HG03135 (cell line): ENCODE data around the gene CMTM1.
A peak's percentile ranks its signal among the peaks of the same experiment; 100 is the strongest.

Experiments used
- ATAC-seq: cut with Tn5 transposase; IDR thresholded peaks from one replicate; pipeline ENCODE4 v1.9.1; 2021; ENCODE audit warnings: mild to moderate bottlenecking, moderate library complexity; ENCODE audit not compliant: unreplicated experiment

Gene CMTM1

DNA sequence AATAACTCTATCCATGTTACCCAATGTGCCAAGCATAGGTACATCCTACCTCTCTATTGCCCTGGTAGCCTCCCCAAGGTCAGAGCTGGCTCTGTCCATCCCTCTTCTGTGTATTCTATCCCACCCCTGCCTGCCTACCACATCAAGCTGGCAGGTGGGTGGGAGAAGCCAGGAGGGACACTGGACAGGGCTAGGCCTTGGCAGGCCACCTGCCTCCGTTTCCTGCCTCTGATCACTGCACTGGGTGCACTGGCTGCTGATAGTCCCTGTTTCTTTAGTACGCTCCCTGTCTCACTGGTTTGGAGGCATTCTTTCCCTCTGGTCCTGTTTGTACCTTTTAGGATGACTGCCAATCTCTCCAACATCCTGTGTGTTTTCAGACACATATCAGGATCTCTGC lies 29.0 kb upstream of the CMTM1 start:
- no peak for ATAC-seq

- ATAC-seq = no peak
These were observed 27.3 kb upstream of the CMTM1 start for GRCh38 chr16:66538910-66539309.

DNA sequence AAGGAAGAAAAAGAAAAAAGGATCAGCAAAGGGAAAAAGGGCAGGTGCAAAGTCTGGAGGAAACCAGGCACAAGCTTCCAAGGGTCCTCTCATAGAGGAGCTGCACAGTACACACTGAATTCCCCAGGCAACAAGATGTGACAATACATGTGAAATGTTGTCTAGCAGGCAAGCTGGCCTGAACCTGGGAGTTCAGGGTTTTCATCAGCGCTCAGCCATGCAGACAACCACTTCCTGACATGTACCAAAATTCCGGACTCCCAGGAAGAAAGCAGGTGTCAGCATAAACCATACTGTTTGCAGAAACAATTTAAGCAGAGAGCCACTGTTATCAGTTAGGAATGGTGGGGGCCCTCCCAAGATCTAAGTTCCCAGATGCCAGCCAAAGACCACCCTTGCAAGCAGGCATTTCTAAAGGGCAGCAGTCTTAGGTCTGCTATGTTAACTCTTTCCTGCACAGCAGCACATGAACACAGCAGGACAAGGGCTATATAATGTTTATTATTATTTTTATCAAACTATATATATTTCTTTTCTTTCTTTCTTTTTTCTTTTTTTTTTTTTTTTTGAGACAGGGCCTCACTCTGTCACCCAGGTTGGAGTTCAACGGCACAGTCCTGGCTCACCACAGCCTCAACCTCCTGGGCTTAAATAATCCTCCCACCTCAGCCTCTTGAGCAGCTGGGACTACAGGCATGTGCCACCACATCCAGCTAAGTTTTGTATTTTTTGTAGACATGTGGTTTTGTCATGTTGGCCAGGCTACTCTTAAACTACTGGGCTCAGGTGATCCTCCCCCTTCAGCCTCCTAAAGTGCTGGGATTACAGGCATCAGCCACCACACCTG lies 26.4 kb upstream of the CMTM1 start:
- peak; percentile 70 for ATAC-seq

- ATAC-seq = no peak
These were observed 24.6 kb upstream of the CMTM1 start for GRCh38 chr16:66541388-66542355.

DNA sequence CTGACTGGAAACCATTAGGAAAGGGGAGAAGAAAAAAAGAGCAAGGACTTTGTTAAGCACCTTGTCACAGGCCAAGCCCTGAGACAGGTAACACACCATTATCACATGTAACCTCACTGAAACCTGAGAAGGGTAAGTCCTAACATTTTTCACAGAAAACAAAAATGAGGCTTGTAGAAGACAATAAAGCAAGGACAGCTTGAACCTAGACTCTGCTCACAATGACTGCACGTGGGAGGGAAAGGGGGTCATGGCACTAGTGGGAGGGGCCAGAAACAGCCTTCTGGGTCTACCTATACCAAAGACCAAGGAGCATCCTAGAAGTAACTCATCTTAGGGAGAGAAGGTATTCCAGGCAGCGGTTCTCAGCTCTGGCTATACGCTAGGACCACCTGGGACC lies 23.8 kb upstream of the CMTM1 start:
- ATAC-seq = no peak

GRCh38 chr16:66543541-66543940 lies 22.7 kb upstream of the CMTM1 start:
- no peak for ATAC-seq

DNA sequence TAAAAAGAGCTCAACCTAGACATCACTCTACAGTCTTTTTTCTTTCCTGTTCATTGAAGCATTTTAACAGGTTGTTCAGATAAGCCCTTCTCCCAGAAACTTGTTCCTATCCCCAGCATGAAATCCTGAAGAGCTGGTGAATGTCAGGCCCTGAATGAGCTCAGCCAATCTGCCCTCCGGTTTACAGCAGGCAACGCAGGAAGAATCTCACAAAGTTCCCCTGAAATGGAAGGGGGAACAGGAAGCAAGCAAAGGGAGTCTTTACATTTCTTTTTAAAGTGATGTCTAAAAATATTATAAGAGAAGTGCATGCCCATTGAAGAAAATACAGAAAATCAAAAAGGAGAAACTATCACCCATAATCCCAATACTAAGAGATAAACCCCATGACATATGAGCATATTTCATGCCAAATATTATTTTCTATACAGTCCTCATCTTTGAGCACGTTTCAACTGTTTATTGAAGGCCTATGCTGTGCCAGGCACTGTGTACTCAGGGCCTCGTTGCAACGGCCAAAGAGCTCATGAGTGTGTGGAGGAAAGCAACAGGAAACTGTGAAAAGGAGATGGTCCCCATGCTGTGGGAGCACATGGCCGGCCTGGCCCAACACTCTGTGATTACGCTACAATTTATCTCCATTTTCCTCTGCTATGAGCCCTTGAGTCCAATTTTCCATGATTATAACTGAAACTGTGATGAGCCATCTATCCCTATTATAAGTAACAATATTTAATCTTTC lies 22.1 kb upstream of the CMTM1 start:
- no peak for ATAC-seq

GRCh38 chr16:66547101-66547989 lies 18.9 kb upstream of the CMTM1 start:
- no peak for ATAC-seq

DNA sequence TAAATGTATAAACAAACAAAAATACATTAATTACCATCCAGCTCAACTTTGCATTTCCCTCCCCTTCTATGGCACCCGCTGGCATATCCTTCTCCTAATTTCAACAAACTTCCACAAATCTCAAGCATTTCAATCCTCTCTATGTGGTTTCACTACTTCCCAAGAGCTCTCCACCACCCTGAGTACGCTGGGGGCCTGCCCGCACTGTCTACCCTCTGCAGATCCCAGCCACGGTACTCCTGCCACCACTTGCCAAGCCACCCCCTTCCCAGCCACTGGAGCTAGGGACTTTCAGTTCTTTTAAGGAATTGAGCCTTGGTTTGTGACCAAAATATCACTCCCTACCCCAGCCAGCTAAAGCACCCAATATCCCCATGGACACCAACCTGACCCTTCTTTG lies 18.2 kb upstream of the CMTM1 start:
- no peak for ATAC-seq

DNA sequence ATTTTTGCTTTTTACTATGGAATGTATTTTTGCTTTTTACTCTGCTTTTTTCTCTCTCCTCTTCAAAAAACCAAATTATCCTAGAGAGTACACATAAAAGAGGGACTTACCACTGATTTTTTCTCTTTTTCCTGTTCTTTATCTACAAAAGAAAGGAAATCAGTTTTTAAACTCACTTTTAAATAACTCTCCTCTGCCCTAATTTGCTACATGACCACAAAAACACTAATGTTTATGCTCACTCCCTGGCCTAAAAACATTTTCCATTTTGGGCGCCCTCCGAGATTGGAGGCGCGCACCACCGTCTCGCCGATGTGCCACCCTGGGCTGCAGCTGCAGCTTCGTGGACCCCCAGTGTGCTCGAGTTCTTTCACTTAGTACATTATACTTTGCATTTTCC lies 17.4 kb upstream of the CMTM1 start:
- no peak for ATAC-seq

DNA sequence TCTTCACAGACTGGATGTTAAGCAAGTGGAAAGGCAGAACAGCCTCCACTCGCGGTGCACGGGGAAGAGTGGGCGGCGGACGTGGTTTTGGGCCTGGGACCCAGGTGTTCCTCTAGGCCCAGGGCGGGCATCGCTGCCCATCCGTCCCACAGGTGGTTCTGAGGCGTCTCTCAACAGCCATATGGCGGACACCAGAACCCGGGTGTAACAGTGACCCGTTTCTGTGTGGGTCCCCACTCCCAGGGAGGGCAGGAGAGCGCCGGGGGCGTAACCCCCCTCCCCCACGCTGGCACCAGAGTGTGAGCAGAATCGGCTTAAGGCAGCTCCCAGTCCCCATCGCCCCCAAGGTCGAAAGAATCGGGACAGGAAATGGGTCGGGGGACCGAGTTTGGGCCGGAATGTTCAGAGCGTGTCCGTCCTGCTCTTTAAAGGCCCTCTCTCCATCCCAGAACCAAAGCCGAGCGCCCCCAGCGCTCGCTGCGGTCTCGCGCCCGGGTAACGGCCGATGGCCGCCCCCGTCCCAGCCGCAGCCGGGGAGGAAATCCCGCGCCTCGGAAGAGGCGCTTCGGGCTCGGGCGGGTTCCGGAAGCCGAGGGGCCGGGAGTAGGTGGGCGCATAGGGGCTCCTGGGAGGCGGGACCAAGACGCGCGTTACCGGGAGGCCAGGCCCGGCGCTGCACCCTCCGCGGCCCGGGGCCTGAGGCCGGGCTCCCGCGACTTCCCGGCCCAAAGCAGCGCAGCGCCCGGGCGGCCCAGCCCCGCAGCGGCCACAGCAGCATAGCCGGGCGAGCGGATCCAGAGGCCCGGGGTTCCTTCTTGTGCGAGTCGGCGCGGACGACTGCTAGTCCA lies 16.7 kb upstream of the CMTM1 start, which contains the start of gene TK2:
Gene TK2, minus strand, starts transcription at position 839 of the 848 bp plus-strand sequence. Its CDS starts 61 bp downstream, at position 778.
- ATAC-seq = no peak

- no peak for ATAC-seq
These were observed 14.9 kb upstream of the CMTM1 start for GRCh38 chr16:66551348-66551759.

- no peak for ATAC-seq
These were observed 14.4 kb upstream of the CMTM1 start for GRCh38 chr16:66551788-66552285.

DNA sequence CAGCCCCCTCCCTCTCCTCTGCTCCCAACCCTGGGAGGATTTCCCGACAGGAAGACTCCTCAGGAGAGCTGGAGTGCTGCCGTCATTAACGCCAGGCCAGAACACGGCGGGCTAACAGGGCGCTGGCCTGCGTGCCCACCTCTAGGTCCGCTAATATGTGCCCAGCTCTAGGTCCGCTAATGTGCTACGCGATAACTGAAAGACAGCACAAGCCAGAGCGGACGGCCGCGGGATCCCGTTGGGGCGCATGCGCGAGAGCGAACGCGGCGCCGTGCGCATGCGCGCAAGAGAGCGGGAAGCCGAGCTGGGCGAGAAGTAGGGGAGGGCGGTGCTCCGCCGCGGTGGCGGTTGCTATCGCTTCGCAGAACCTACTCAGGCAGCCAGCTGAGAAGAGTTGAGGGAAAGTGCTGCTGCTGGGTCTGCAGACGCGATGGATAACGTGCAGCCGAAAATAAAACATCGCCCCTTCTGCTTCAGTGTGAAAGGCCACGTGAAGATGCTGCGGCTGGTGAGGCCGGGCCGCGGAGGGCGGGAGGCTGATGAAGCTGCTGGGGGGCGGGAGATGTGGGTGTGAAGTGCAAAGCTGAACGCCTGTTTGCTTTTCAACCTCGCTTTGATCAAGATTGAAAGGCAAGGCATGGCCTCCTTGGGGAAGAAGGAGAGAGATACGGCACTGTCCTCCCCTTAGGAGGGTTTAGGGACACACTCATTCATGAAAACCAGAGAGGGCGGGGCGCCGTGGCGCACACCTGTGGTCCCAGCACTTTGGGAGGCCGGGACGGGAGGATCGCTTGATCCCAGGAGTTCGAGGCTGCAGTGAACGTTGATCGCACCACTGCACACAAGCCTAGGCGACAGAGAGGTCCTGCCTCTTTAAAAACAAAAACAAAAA lies 13.7 kb upstream of the CMTM1 start, which contains the start of gene CKLF:
Gene CKLF, plus strand, starts transcription at position 291 of the 892 bp plus-strand sequence. Its CDS starts 140 bp downstream, at position 431.
- ATAC-seq = peak; percentile 57

- ATAC-seq = no peak
These were observed 13.0 kb upstream of the CMTM1 start for GRCh38 chr16:66553223-66553622.

GRCh38 chr16:66554021-66554420 lies 12.2 kb upstream of the CMTM1 start:
- no peak for ATAC-seq

GRCh38 chr16:66554495-66554894 lies 11.7 kb upstream of the CMTM1 start:
- ATAC-seq = no peak

- ATAC-seq = no peak
These were observed 6.1 kb upstream of the CMTM1 start for GRCh38 chr16:66560107-66560506.
